SK-N-SH treated with all-trans-retinoic acid at 6 μM for 48 hours (cell line): Measurements from ENCODE around the gene PLEKHN1.

Experiments used
- ARNTL ChIP-seq: fragments of 450-650 bp; formaldehyde crosslinking; IDR thresholded peaks from 2 replicates; pipeline ENCODE4 v1.5.0; 2020; ENCODE audit warnings: low read depth, mild to moderate bottlenecking, moderate library complexity, borderline replicate concordance
- CREB5 ChIP-seq: fragments of 250-450 bp; sonication (Bioruptor Pico); IDR thresholded peaks from 2 replicates; pipeline ENCODE4 v1.5.1; 2020; ENCODE audit warnings: low read depth, mild to moderate bottlenecking, moderate library complexity
- CSRNP3 ChIP-seq: fragments of 250-450 bp; sonication (Bioruptor Pico); IDR thresholded peaks from 2 replicates; pipeline ENCODE4 v1.5.1; 2021; ENCODE audit warnings: mild to moderate bottlenecking, moderate library complexity
- ESRRG ChIP-seq: fragments of 250-450 bp; sonication (Bioruptor Pico); IDR thresholded peaks from 2 replicates; pipeline ENCODE4 v1.6.1; 2021; ENCODE audit warnings: mild to moderate bottlenecking
- GLIS3 ChIP-seq: fragments of 250-450 bp; sonication (Bioruptor Pico); IDR thresholded peaks from 2 replicates; pipeline ENCODE4 v1.5.0; 2020; ENCODE audit warnings: mild to moderate bottlenecking, moderate library complexity
- PPARA ChIP-seq: fragments of 250-450 bp; sonication (Bioruptor Pico); IDR thresholded peaks from 2 replicates; pipeline ENCODE4 v1.5.0; 2020; ENCODE audit warnings: mild to moderate bottlenecking, borderline replicate concordance
- RARB ChIP-seq: fragments of 250-450 bp; sonication (Bioruptor Pico); IDR thresholded peaks from 2 replicates; pipeline ENCODE4 v1.8.0; 2021; ENCODE audit warnings: mild to moderate bottlenecking, moderate library complexity
- TCF4 ChIP-seq: fragments of 250-450 bp; sonication (Bioruptor Pico); IDR thresholded peaks from 2 replicates; pipeline ENCODE4 v1.8.0; 2021; ENCODE audit warnings: mild to moderate bottlenecking, moderate library complexity, borderline replicate concordance
- TOX ChIP-seq: fragments of 250-450 bp; sonication (Bioruptor Pico); IDR thresholded peaks from 2 replicates; pipeline ENCODE4 v1.8.0; 2021; ENCODE audit warnings: mild to moderate bottlenecking, moderate library complexity, borderline replicate concordance
- TSHZ2 ChIP-seq: fragments of 250-450 bp; sonication (Bioruptor Pico); IDR thresholded peaks from 2 replicates; pipeline ENCODE4 v1.5.0; 2020; ENCODE audit warnings: mild to moderate bottlenecking, moderate library complexity
- ZFP3 ChIP-seq: fragments of 250-450 bp; sonication (Bioruptor Pico); IDR thresholded peaks from 2 replicates; pipeline ENCODE4 v1.5.0; 2020; ENCODE audit warnings: mild to moderate bottlenecking, moderate library complexity
- ZFP30 ChIP-seq: fragments of 450-650 bp; formaldehyde crosslinking; IDR thresholded peaks from 2 replicates; pipeline ENCODE4 v1.5.0; 2022; ENCODE audit warnings: mild to moderate bottlenecking, moderate library complexity
- ZNF70 ChIP-seq: fragments of 450-650 bp; formaldehyde crosslinking; IDR thresholded peaks from 2 replicates; pipeline ENCODE4 v1.5.0; 2020; ENCODE audit warnings: mild to moderate bottlenecking, moderate library complexity

- TF ChIP-seq ARNTL (CRISPR knock-in tag) (no peak), RARB (CRISPR knock-in tag) (no peak), TSHZ2 (no peak), CREB5 (CRISPR knock-in tag) (no peak), CSRNP3 (CRISPR knock-in tag) (no peak), PPARA (CRISPR knock-in tag) (no peak), ZFP30 (CRISPR knock-in tag) (no peak), TOX (CRISPR knock-in tag) (no peak), GLIS3 (CRISPR knock-in tag) (no peak), ZFP3 (no peak), TCF4 (CRISPR knock-in tag) (no peak), ESRRG (CRISPR knock-in tag) (no peak), ZNF70 (CRISPR knock-in tag) (no peak)
Measured at GRCh38 chr1:932776-933602, 33.3 kb upstream of the PLEKHN1 start.
